GM19324 (cell line): Measurements from ENCODE around the gene GALNT16.

Source experiments
- ATAC-seq: cut with Tn5 transposase; IDR thresholded peaks from one replicate; pipeline ENCODE4 v1.9.1; 2021; ENCODE audit warnings: mild to moderate bottlenecking, moderate library complexity; ENCODE audit not compliant: unreplicated experiment, low FRiP score

GALNT16 gene

GRCh38 chr14:69332782-69333395 lies 72.9 kb downstream of the GALNT16 start:
- ATAC-seq, result no peak

GRCh38 chr14:69333791-69334337 lies 73.9 kb downstream of the GALNT16 start:
- ATAC-seq, result no peak

GRCh38 chr14:69334576-69334975 lies 74.6 kb downstream of the GALNT16 start:
- no peak for ATAC-seq

- ATAC-seq, result no peak
These were observed 75.4 kb downstream of the GALNT16 start for GRCh38 chr14:69335371-69335771.

- ATAC-seq, result no peak
These were observed 78.0 kb downstream of the GALNT16 start for GRCh38 chr14:69337984-69338383.

- ATAC-seq, result no peak
These were observed 79.5 kb downstream of the GALNT16 start for GRCh38 chr14:69339426-69339825.

- ATAC-seq, result no peak
These were observed 83.1 kb downstream of the GALNT16 start for GRCh38 chr14:69342928-69343525.

GRCh38 chr14:69344171-69344570 lies 84.2 kb downstream of the GALNT16 start:
- no peak for ATAC-seq

GRCh38 chr14:69345402-69345801 lies 85.4 kb downstream of the GALNT16 start:
- ATAC-seq, result no peak

GRCh38 chr14:69346710-69347109 lies 86.8 kb downstream of the GALNT16 start:
- ATAC-seq, result no peak

GRCh38 chr14:69349091-69349777 lies 89.3 kb downstream of the GALNT16 start:
- no peak for ATAC-seq

- ATAC-seq, result no peak
These were observed 90.9 kb downstream of the GALNT16 start for GRCh38 chr14:69350892-69351291.

- no peak for ATAC-seq
These were observed 91.4 kb downstream of the GALNT16 start for GRCh38 chr14:69351385-69351784.

- no peak for ATAC-seq
These were observed 92.0 kb downstream of the GALNT16 start for GRCh38 chr14:69351911-69352310.

GRCh38 chr14:69353168-69353567 lies 93.2 kb downstream of the GALNT16 start:
- no peak for ATAC-seq

GRCh38 chr14:69354383-69355153 lies 94.6 kb downstream of the GALNT16 start:
- peak; percentile 81 for ATAC-seq

- no peak for ATAC-seq
These were observed 95.2 kb downstream of the GALNT16 start for GRCh38 chr14:69355154-69355597.

GRCh38 chr14:69355607-69356281 lies 95.8 kb downstream of the GALNT16 start:
- no peak for ATAC-seq

- no peak for ATAC-seq
These were observed 97.1 kb downstream of the GALNT16 start for GRCh38 chr14:69356903-69357543.
